Erythroblast (primary cell): ENCODE measurements around the gene SLC27A2.

Source experiments
- GATA1 ChIP-seq: IDR thresholded peaks from 2 replicates; pipeline ENCODE4 v1.6.1; 2011; ENCODE audit warnings: low read depth, mild to moderate bottlenecking, control low read depth, low read length, moderate library complexity
- POLR2A ChIP-seq: IDR thresholded peaks from 2 replicates; pipeline ENCODE4 v1.6.1; 2011; ENCODE audit warnings: mild to moderate bottlenecking, low read length

- TF ChIP-seq POLR2A, result no peak
- TF ChIP-seq GATA1, result no peak
Observed at GRCh38 chr15:50150349-50150748, 31.6 kb upstream of the SLC27A2 start.
